Measurements from ENCODE around the gene CFAP119.
"Not testable (repeated sequence)": the region's sequence is repeated elsewhere in the genome, so short reads cannot be mapped to it uniquely, and the experiment has no call there.

Gene CFAP119

GRCh38 chr16:30761928-30762902, at the start of gene CFAP119, which contains the start of gene RNF40:
Gene CFAP119 (minus strand): TSS chr16:30762062. CDS start chr16:30761748, 314 bp downstream.
Gene RNF40 (plus strand): TSS chr16:30762322. CDS start chr16:30762546, 224 bp downstream.
- peak; percentile 99 for DNase-seq

DNA sequence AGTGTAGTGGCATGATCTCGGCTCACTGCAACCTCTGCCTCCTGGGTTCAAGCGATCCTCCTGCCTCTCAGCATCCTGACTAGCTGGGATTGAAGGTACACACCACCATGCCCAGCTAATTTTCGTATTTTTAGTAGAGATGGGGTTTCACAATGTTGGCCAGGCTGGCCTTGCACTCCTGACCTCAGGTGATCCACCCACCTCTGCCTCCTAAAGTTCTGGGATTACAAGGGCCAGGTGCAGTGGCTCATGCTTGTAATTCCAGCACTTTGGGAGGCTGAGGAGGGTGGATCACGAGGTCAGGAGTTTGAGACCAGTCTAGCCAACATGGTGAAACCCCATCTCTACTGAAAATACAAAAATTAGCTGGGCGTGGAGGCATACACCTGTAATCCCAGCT, 47.8 kb upstream of the CFAP119 start:
- not testable (repeated sequence) for DNase-seq

- not testable (repeated sequence) for DNase-seq
Measured at GRCh38 chr16:30808890-30809426, 47.1 kb upstream of the CFAP119 start.

DNA sequence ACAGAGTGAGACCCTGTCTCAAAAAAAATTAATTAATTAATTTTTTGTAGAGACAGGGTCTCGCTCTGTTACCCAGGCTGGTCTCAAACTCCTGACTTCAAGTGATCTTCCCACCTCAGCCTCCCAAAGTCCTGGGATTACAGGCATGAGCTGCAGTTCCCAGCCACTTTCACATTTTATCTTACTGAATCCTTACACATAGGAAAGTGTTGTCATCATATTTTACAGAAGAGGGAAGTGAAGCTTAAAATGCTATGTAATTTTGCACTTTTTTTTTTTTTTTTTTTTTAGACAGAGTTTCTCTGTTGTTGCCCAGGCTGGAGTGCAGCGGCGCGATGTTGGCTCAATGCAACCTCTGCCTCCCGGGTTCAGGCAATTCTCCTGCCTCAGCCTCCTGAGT, 46.3 kb upstream of the CFAP119 start:
- no peak for DNase-seq

- DNase-seq = peak; percentile 93
Measured at GRCh38 chr16:30805370-30806169, 43.7 kb upstream of the CFAP119 start.

DNA sequence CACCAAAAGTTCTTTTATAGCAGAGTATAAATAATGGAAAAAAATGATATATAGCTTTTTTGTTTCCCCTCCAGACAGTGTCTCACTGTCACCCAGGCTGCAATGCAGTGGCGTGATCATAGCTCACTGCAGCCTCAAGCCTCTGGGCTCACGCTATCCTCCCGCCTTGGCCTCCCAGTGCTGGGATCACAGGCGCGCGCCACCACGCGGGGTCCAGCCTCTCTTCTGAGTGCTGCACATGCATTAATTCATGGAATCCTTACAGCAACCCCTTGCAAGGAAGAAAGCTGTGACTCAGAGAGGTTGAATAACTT, 43.2 kb upstream of the CFAP119 start:
- DNase-seq = no peak

- DNase-seq = no peak
Measured at GRCh38 chr16:30802936-30803335, 41.1 kb upstream of the CFAP119 start.

DNA sequence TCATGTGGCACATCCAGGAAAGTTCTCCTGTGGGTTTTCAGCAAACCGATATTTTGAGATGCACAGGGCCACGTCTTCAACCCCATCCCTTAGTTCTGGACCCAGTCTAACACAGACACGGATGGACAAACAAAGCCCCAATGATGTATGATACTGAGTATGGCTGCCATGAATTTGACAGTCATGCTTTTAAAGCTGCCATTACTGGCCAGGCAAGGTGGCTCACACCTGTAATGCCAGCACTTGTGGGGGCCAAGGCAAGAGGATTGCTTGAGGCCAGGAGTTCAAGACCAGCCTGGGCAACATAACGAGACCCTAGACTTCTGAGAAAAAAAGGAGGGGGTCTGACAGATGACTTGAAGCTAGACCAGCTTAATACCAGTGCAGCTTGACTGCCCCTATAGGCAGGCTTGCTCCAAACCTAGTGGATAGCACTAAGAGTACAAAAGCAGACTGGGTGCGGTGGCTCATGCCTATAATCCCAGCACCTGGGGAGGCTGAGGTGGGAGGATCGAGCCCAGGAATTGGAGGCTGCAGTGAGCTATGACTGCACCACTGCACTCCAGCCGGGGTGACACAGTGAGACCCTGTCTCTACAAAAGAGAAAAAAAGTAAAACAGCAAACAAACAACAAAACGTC, 35.9 kb upstream of the CFAP119 start:
- DNase-seq = no peak

- DNase-seq = no peak
Measured at GRCh38 chr16:30794634-30795033, 32.8 kb upstream of the CFAP119 start.

DNA sequence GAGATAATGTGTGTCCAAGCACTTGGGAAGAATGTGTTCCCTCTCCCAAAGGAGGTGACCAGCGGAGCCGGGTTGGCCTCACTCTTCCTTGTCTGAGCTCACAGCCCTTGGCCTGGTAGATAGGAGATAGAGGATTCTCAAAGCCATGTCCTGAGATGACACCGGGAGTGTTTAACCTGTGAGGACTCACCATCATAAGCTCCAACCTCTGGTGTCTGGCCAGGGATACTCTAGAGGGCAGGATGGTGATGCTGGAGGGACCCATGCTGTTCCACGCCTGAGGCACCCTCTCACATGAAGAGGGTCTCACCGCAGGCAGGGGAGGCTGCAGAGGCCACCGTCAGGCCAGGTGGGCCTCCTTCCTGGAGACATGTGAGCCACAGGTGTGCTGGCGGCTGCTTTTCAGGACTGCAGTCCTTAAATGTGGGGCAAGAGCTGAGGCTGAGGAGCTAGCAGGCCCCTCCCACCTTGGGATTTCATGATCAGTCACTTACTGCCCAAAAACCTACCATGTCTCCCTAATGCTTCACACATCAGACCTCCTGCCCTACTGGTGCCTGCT, 31.7 kb upstream of the CFAP119 start:
- DNase-seq = no peak

DNA sequence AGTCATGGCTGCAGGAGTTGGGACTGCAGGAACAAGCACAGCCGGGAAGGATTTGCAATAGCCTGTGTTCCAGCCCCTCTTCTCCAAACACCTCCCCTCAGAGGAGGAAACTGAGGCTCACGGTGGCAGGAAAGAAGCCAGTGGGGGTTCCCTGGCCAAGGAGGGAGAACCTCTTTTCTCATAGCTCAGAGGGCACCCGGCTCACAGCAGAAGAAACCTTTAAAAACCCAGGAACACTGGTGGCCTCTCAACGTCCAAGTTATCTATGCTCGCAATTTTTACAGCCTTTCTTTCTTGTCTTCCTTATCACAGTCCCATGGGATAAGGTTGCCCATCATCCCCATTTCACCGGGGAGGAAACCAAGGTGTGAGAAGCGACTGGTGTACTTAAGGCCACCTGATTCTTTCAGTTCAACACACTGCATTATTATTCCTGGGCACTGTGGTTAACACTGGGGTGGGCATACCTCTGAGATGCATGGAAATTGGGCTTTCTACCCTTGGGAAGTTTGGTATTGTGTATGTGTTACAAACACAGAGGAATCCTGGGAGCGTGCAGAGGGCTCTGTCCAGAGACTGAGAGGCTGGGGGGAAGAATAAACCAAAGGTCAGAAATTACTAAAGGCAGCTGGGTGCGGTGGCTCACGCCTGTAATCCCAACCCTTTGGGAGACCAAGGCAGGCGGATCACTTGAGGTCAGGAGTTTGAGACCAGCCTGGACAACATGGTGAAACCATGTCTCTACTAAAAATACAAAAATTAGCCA, 25.9 kb upstream of the CFAP119 start:
- no peak for DNase-seq

GRCh38 chr16:30786936-30787612, 25.2 kb upstream of the CFAP119 start, which contains the start of gene ZNF629:
Gene ZNF629 (minus strand): TSS chr16:30787205. CDS start chr16:30784482, 2,723 bp downstream.
- DNase-seq = peak; percentile 97

DNA sequence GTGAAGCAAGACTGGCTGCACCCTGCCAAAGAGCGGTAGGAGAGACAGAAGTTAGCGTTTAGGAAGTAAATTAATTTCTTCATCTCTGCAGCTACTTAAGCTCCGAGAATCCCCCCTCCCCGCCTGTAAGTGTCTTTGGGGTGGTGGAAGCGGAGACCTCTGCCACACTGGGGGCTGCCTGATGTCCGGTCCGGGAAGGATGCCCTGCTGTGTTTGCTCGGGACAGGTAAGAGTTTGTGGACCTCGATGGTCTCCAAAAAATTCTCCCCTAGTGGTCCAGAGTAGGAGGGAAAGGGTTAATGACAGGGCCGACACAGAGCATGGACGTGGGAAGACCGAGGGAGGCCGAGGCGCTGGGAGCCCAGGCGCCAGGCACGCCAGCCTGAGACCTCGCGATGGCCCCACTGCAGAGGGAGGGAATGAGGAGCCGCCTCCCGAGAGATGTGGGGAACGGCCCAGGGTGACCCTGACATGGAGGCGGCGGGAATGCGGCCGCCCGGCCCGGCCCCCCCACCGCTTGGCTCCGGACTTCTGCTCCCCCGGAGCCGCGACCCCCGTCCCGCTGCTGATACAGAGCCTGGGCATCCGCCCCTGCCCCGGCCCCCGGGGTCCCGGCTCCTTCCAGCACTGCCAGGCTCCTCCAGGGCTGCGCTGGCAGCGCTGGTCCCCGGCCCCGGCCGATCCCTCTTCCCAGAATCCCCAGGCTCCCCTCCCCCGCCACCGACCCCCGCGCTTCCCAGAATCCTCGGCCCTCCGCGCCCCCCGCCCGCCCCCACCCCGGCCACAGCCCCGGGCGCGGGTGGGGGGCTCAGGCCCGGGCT, 24.5 kb upstream of the CFAP119 start:
- peak; percentile 65 for DNase-seq

GRCh38 chr16:30785126-30786106, 23.6 kb upstream of the CFAP119 start:
- no peak for DNase-seq

GRCh38 chr16:30784215-30784614, 22.4 kb upstream of the CFAP119 start:
- no peak for DNase-seq

- no peak for DNase-seq
Measured at GRCh38 chr16:30783280-30784109, 21.6 kb upstream of the CFAP119 start.

DNA sequence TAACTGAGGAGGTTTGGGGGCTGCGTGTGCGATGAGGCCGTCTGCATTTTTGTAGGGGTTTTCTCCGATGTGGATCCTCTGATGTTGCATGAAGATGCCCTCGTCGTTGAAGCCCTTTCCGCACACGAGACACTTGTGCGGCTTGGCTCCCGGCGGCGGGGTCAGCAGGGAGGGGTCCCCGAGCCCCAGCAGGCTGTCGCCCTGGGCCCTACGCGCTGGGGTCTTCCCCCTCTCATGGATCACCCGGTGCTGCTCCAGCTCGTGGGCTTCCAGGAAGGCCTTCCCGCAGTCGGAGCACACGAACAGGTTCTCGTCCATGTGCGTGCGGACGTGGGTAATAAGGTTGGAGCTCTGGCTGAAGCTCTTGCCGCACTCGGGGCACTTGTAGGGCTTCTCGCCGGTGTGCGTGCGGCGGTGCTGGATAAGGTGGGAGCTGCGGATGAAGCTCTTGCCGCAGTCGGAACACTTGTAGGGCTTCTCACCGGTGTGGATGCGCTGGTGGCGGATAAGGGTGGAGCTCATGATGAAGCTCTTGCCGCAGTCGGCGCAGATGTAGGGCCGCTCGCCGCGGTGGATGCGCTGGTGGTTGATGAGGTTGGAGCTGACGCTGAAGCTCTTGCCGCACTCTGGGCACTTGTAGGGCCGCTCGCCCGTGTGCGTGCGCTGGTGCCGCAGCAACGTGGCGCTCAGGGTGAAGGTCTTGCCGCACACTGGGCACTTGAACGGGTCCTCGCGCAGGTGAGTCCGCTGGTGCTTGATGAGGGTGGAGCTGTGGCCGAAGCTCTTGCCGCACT, 20.8 kb upstream of the CFAP119 start:
- no peak for DNase-seq
